HCEC 1CT (cell line): ENCODE measurements around the gene IER3.
"Not testable (repeated sequence)": the region's sequence is repeated elsewhere in the genome, so short reads cannot be mapped to it uniquely, and the experiment has no call there.

Experiments used
- DNase-seq: peaks from one replicate; pipeline ENCODE4 v3.0.0-alpha.2; 2017

Gene IER3

GRCh38 chr6:30722280-30723112 is 21.9 kb downstream of the IER3 start:
- DNase-seq: peak; percentile 61

GRCh38 chr6:30722025-30722279 is 22.4 kb downstream of the IER3 start:
- DNase-seq: not testable (repeated sequence)

- DNase-seq: peak; percentile 90
Observed at GRCh38 chr6:30721198-30722024, 22.9 kb downstream of the IER3 start.

GRCh38 chr6:30720738-30721197 is 23.6 kb downstream of the IER3 start:
- peak; percentile 59 for DNase-seq

GRCh38 chr6:30719791-30720737 is 24.3 kb downstream of the IER3 start, which contains the start of gene TUBB:
Gene TUBB, plus strand, starts transcription at chr6:30720352. Its CDS starts 155 bp downstream, at chr6:30720507.
- DNase-seq: peak; percentile 99

GRCh38 chr6:30719356-30719755 is 25.0 kb downstream of the IER3 start:
- DNase-seq: no peak

- not testable (repeated sequence) for DNase-seq
Observed at GRCh38 chr6:30717845-30718720, 26.3 kb downstream of the IER3 start.

GRCh38 chr6:30717129-30717844 is 27.1 kb downstream of the IER3 start, which contains the start of gene MDC1:
Gene MDC1, minus strand, starts transcription at chr6:30717281. Its CDS starts 2,106 bp downstream, at chr6:30715175.
- peak; percentile 100 for DNase-seq

GRCh38 chr6:30716879-30717128 is 27.5 kb downstream of the IER3 start:
- no peak for DNase-seq

GRCh38 chr6:30714263-30714662 is 30.1 kb downstream of the IER3 start:
- no peak for DNase-seq

- no peak for DNase-seq
Observed at GRCh38 chr6:30712441-30712945, 31.9 kb downstream of the IER3 start.

- DNase-seq: no peak
Observed at GRCh38 chr6:30711758-30712380, 32.5 kb downstream of the IER3 start.

GRCh38 chr6:30709101-30709868 is 35.1 kb downstream of the IER3 start:
- DNase-seq: no peak

GRCh38 chr6:30707281-30707850 is 37.0 kb downstream of the IER3 start:
- DNase-seq: no peak

GRCh38 chr6:30705620-30706019 is 38.7 kb downstream of the IER3 start:
- DNase-seq: no peak

GRCh38 chr6:30703821-30704220 is 40.5 kb downstream of the IER3 start:
- no peak for DNase-seq

- DNase-seq: no peak
Observed at GRCh38 chr6:30703011-30703410, 41.3 kb downstream of the IER3 start.

- DNase-seq: no peak
Observed at GRCh38 chr6:30700340-30700739, 44.0 kb downstream of the IER3 start.

- DNase-seq: no peak
Observed at GRCh38 chr6:30696432-30696831, 47.9 kb downstream of the IER3 start.
